Stimulated activated naive CD8-positive, alpha-beta T cell treated with anti-CD3 and anti-CD28 coated beads, Interleukin-15, Interleukin-2, amounts not matched to agents 100 ng/mL and 50 ng/mL, for 24 hours (primary cell): ENCODE data around the gene TAF7L.

Experiments used
- H3K27ac Mint-ChIP-seq: one replicate; pipeline ENCODE4 v1.8.0; 2021; ENCODE audit warnings: mild to moderate bottlenecking, mixed read lengths
- H3K27me3 Mint-ChIP-seq: one replicate; pipeline ENCODE4 v1.8.0; 2021; ENCODE audit warnings: mixed read lengths
- H3K36me3 Mint-ChIP-seq: one replicate; pipeline ENCODE4 v1.8.0; 2021; ENCODE audit warnings: low read depth, mixed read lengths
- H3K4me1 Mint-ChIP-seq: one replicate; pipeline ENCODE4 v1.8.0; 2021; ENCODE audit warnings: low read depth, mixed read lengths
- H3K4me3 Mint-ChIP-seq: one replicate; pipeline ENCODE4 v1.8.0; 2021; ENCODE audit warnings: mild to moderate bottlenecking, mixed read lengths
- H3K9me3 Mint-ChIP-seq: one replicate; pipeline ENCODE4 v1.8.0; 2021; ENCODE audit warnings: mixed read lengths

TAF7L gene

DNA sequence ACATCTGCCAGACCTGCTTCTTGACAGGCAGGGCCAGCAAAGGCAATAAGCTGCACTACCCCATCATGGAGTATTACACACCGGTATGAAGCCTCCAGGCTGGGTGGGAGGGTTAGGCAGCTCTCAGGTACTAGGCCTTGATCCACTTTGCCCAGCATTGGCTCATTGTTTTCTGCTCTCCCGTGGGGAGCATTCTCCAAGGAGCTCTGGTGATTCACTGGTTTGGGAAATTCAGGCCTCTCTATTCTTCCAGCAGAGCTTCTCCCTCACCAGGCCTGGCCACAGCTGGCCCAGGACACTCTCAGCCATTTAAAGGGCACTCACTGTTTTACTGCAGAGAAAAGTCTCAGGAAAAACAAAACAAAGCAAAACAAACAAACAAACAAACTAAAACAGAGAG is 38.5 kb downstream of the TAF7L start:
- Mint-ChIP-seq H3K27me3 (no peaks in the 10 kb centered on the region), H3K9me3 (no peaks in the 10 kb centered on the region), H3K27ac (no peak overlapping the region), H3K4me1 (peaks cover 3% of the 10 kb centered on the region), H3K4me3 (no peak overlapping the region), H3K36me3 (no peaks in the 10 kb centered on the region)

DNA sequence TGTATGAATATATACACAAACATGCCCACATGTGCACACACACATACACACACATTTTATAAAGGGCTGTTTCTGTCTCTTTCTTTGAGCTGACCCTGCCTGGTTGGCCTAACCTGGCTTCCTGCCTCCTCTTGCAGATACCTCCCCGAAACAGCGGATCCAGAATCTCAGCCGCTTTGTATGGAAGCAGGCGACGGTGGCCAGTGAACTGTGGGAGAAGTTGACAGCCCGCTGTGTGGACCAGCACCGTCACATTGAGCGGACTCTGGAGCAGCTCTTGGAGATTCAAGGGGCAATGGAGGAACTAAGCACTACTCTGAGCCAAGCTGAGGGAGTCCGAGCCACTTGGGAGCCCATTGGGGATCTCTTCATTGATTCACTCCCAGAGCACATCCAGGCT is 49.6 kb downstream of the TAF7L start:
- Mint-ChIP-seq H3K27ac (no peak overlapping the region), H3K4me1 (no peaks in the 10 kb centered on the region), H3K36me3 (no peaks in the 10 kb centered on the region), H3K4me3 (no peak overlapping the region), H3K27me3 (no peaks in the 10 kb centered on the region), H3K9me3 (no peaks in the 10 kb centered on the region)

DNA sequence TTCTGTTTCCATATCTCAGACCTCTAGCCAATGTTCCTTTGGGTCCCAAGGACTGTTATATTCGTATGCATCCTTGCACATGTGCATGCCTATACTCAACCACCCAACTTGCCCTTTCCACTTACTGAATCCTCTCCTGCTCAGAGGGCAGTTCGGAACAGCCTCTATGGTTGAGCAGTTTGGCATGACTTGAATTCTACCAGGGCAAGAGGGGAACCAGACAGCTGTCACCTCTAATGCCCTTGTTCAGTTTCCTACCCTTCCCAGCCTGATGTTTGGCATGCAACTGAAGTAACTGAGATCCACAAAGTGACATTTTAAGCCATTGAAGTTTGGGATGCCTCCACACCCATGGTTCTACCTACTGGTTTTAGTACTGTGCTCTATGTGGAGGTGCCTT is 54.1 kb downstream of the TAF7L start:
- H3K4me1 Mint-ChIP-seq: no peaks in the 10 kb centered on the region
- no peak overlapping the region for H3K4me3 Mint-ChIP-seq
- H3K27me3 Mint-ChIP-seq: no peaks in the 10 kb centered on the region
- H3K36me3 Mint-ChIP-seq: no peaks in the 10 kb centered on the region
- H3K9me3 Mint-ChIP-seq: no peaks in the 10 kb centered on the region
- H3K27ac Mint-ChIP-seq: no peak overlapping the region

DNA sequence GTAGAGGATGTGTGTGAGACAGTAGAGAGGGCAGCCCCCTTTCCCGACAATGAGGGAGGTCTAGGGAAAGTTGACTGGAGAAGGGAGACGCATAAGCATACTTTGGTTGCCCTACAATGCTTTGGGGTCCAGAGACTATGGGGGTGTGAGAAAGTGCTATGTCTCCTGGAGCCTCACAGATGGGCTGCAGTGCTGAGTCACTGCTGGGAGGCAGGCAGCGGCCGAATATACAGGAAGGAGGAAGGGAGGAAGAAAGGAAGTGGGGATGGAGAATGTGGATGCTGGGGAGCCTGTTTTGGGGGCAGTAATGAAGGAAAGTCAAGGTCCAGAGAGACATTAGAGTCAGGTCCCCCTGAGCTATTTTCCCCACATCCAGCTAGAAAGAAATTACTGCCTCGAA is 58.8 kb downstream of the TAF7L start:
- no peaks in the 10 kb centered on the region for H3K36me3 Mint-ChIP-seq
- H3K9me3 Mint-ChIP-seq: no peaks in the 10 kb centered on the region
- H3K4me1 Mint-ChIP-seq: no peaks in the 10 kb centered on the region
- H3K4me3 Mint-ChIP-seq: no peak overlapping the region
- H3K27ac Mint-ChIP-seq: no peak overlapping the region
- no peaks in the 10 kb centered on the region for H3K27me3 Mint-ChIP-seq

GRCh38 chrX:101231080-101231479 is 60.1 kb downstream of the TAF7L start:
- Mint-ChIP-seq H3K27me3 (no peaks in the 10 kb centered on the region), H3K9me3 (no peaks in the 10 kb centered on the region), H3K4me1 (no peaks in the 10 kb centered on the region), H3K36me3 (no peaks in the 10 kb centered on the region), H3K4me3 (no peak overlapping the region), H3K27ac (no peak overlapping the region)

DNA sequence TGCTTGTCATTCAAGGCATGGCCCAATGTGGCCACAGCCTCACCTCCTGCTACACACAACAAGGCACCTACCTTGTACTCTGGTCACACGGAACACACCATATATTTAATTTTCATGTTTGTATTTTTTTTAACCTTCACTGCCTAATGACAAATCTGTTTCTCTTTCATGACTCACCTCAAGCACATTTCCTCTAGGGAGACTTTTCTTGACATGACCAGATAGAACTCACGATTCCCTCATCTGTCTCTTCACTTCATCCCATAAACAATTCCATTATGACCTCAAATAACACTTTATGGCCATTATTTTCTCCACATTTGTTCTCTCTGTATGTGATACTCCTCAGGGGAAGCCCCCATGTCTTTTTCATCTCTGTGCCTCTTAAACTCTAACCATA is 60.5 kb downstream of the TAF7L start:
- Mint-ChIP-seq H3K36me3 (no peaks in the 10 kb centered on the region), H3K27me3 (no peaks in the 10 kb centered on the region), H3K4me3 (no peak overlapping the region), H3K9me3 (no peaks in the 10 kb centered on the region), H3K4me1 (no peaks in the 10 kb centered on the region), H3K27ac (no peak overlapping the region)

DNA sequence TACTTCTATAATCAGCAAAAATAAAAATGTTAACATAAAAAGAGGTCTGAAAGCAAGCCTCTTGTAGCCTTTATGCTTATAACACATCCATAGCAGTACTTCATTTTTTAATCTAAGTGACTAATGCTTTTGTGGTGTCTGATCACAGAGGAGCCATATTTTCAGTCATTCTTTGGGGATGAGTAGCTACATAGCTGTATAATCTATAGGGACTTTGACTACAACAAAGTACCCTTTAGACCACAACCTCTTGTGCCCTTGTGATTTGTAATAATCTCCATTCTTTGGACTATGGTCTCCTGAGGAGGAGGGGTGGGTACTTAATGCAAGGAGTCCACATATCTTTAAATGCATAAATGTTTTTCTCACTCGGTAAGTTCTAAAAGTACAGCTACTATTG is 62.0 kb downstream of the TAF7L start:
- H3K27ac Mint-ChIP-seq: no peak overlapping the region
- H3K27me3 Mint-ChIP-seq: no peaks in the 10 kb centered on the region
- no peaks in the 10 kb centered on the region for H3K9me3 Mint-ChIP-seq
- no peaks in the 10 kb centered on the region for H3K36me3 Mint-ChIP-seq
- no peak overlapping the region for H3K4me3 Mint-ChIP-seq
- no peaks in the 10 kb centered on the region for H3K4me1 Mint-ChIP-seq

GRCh38 chrX:101223226-101223625 is 67.9 kb downstream of the TAF7L start:
- Mint-ChIP-seq H3K4me1 (peaks cover 14% of the 10 kb centered on the region), H3K27me3 (no peaks in the 10 kb centered on the region), H3K36me3 (no peaks in the 10 kb centered on the region), H3K4me3 (no peak overlapping the region), H3K27ac (no peak overlapping the region), H3K9me3 (no peaks in the 10 kb centered on the region)

- H3K9me3 Mint-ChIP-seq: no peaks in the 10 kb centered on the region
- H3K27ac Mint-ChIP-seq: no peak overlapping the region
- no peaks in the 10 kb centered on the region for H3K36me3 Mint-ChIP-seq
- peaks cover 14% of the 10 kb centered on the region for H3K4me1 Mint-ChIP-seq
- no peak overlapping the region for H3K4me3 Mint-ChIP-seq
- no peaks in the 10 kb centered on the region for H3K27me3 Mint-ChIP-seq
These were observed 70.4 kb downstream of the TAF7L start for GRCh38 chrX:101220662-101221260.

DNA sequence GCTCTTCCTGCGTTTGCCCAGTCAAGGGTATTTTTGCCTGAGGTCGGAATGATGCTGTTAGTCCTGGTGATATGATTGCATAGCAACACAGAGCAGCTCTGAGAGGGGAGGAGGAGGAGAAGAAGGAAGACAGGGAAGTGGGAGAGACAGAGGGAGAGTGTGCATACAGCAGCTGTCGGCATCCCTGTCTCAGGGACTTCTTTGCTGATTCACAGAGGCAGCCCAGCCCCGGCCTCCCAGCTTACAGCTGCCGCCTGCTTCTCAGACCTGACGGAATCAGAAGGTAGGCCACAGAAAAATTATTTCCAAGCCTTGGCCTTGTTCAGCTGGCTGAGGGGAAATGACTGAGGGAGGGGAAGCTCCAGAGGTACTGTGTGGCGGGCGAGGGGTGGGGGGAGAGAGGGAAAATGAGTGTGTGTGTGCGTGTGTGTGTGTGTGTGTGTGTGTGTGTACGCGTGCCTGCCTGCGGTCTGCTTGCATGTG is 71.2 kb downstream of the TAF7L start:
- Mint-ChIP-seq H3K4me1 (peaks cover 14% of the 10 kb centered on the region), H3K9me3 (no peaks in the 10 kb centered on the region), H3K27me3 (no peaks in the 10 kb centered on the region), H3K4me3 (no peak overlapping the region), H3K36me3 (no peaks in the 10 kb centered on the region), H3K27ac (no peak overlapping the region)

- H3K9me3 Mint-ChIP-seq: no peaks in the 10 kb centered on the region
- H3K27ac Mint-ChIP-seq: no peak within 1 kb of the TSS
- peaks cover 14% of the 10 kb centered on the region for H3K4me1 Mint-ChIP-seq
- no peaks in the 10 kb centered on the region for H3K27me3 Mint-ChIP-seq
- no peaks in the 10 kb centered on the region for H3K36me3 Mint-ChIP-seq
- no peak within 1 kb of the TSS for H3K4me3 Mint-ChIP-seq
These were observed 71.8 kb downstream of the TAF7L start, which contains the start of gene DRP2 for GRCh38 chrX:101219116-101219863. Gene DRP2 (plus strand): TSS chrX:101219786. CDS start chrX:101231648, 11,862 bp downstream.
